GM12801 (cell line): ENCODE measurements around the gene DLEC1.

Source experiments
- CTCF ChIP-seq: IDR thresholded peaks from one replicate; pipeline ENCODE4 v1.5.1; 2011; ENCODE audit warnings: control low read depth; ENCODE audit not compliant: insufficient read length; ENCODE audit errors: extremely low read depth

Gene DLEC1

GRCh38 chr3:38117163-38117716 is 78.2 kb downstream of the DLEC1 start:
- TF ChIP-seq CTCF = no peak

DNA sequence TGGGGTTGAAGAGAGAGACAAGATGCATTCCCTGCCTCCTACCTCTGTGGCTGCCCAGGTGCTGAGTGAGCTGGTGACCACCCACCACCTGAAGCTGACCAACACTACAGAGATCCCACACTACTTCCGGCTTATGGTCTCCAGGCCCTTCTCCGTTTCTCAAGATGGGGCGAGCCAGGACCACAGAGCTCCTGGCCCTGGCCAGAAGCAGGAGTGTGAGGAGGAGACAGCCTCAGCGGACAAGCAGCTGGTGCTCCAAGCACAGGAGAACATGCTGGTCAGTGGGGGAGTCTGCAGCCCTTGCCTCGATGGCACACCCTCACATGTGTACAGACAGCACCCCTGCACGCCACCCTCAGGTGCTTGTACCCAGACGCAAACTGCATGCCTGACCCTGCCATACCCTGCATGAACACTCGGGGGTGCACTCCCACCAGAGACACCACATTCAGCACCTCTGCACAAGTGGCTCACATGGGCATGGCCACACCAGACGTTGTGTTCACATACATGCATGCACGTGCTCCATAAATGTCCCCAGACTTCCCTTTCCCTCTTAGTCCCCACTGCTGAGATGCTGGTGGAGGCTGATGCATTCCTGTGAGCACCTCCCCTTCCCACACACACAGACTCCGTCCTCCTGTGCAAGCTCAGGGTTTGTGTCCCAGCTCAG is 78.9 kb downstream of the DLEC1 start:
- TF ChIP-seq CTCF = no peak

- TF ChIP-seq CTCF = no peak
Observed at GRCh38 chr3:38118421-38119247, 79.6 kb downstream of the DLEC1 start.

DNA sequence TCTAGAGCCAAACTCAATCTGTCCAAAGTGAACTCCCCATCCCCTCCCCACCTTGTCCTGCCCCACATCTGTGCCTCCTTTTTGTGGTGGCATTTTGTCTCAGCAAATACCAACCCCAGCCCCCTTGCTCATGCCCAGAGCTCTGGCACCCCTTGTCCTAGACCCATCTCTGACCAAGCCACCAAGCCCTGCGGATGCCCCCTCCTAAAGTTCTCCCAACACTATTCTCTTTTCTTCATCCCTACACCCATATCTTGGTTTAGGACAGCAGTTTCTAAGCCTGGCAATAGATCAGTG is 80.2 kb downstream of the DLEC1 start:
- no peak for TF ChIP-seq CTCF

DNA sequence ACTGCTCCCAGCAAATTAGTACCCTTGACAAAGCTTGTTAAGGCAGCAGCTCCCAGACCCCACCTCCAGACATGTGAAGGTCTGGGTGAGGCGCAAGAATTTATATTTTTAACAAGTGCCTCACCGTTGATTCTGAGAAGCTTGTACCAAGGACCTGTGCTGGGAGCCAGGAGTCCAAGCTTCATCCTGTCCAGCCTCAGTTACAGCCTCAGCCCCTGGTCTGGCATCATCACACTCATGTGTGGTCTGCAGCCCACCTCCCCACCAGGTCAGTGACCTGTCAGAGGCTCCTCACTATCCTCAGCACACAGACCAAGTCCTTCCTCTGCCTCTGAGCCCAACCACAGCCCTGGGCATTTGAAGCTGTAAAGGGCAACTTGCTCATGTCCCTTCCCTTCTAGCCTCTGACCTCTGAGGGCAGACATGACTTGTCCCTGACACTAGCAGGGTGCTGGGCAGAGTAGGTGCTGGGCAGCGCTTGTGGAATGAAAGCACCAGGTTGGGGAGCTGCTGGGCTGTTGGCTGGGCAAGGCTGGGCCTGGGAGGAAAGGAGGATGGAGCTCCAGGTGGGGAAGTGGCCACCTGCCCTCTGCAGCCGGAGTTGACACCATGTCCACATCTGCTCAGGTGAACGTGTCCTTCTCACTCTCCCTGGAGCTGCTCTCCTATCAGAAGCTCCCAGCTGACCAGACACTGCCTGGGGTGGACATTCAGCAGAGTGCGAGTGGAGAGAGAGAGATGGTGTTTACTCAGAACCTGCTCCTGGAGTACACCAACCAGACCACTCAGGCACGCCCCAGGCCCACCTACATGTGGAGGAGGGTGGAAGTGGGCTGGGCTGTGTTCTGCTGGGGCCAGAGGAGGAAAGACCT is 81.0 kb downstream of the DLEC1 start:
- no peak for TF ChIP-seq CTCF

- TF ChIP-seq CTCF = no peak
Observed at GRCh38 chr3:38120693-38121450, 81.9 kb downstream of the DLEC1 start.

DNA sequence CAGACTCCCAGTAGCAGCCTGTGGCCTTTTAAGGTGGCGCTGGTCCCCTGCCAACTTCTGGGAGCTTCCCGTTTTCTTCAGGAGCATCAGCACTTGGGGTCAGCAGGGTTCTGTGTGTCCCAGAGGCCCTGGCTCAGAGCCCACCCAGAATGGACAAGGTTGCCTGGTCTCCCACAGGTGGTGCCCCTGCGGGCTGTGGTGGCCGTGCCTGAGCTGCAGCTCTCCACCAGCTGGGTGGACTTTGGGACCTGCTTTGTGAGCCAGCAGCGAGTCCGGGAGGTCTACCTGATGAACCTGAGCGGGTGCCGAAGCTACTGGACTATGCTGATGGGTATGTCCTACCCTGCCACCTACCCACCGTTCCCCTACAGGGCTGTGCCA is 82.4 kb downstream of the DLEC1 start:
- no peak for TF ChIP-seq CTCF
